Fibroblast of pulmonary artery (primary cell): Measurements from ENCODE around the gene CCDC141.
"Not testable (repeated sequence)": the region's sequence is repeated elsewhere in the genome, so short reads cannot be mapped to it uniquely, and the experiment has no call there.

ENCODE experiments used
- DNase-seq: peaks from one replicate; pipeline ENCODE4 v3.0.0-alpha.2; 2010; ENCODE audit warnings: low read depth
- H3K4me3 ChIP-seq: replicated peaks from 2 replicates; pipeline ENCODE4 v1.5.1; 2011; ENCODE audit warnings: low read depth, mild to moderate bottlenecking, control low read depth, low read length, moderate library complexity
- TF ChIP-seq, protein P1 (sequence below): IDR thresholded peaks from 2 replicates; pipeline ENCODE4 v1.5.1; 2011; ENCODE audit warnings: mild to moderate bottlenecking, control low read depth, low read length, inconsistent platforms; ENCODE audit errors: missing control alignments

CCDC141 gene

DNA sequence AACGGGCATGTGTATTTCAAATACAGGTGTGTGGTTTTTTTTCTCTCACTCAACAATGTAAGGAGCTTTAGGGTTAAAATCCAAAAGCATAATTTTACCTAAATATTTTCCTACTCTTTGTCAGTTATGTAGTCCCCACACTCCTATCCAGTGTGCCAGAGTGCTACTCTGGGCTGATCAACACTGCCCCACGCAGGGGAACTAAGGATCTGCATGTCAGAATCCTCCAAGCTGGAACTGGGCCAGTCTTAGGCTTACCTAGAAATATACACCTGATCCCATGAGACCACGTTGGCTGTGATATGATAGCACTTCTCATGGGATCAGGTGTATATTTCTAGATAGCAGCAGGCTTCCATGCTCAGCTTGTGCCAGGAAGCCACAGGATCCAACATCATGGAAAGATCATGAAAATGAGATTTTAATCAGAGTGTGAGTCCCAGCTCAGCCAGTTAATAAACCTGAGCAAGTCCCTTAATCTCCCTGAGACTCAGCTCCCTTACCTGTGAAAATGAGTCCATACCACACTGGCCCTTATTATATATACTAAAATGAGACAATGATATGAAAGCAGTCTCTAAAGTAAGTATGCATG, 29.7 kb downstream of the CCDC141 start:
- DNase-seq = peak; percentile 17
- TF ChIP-seq, protein P1, sequence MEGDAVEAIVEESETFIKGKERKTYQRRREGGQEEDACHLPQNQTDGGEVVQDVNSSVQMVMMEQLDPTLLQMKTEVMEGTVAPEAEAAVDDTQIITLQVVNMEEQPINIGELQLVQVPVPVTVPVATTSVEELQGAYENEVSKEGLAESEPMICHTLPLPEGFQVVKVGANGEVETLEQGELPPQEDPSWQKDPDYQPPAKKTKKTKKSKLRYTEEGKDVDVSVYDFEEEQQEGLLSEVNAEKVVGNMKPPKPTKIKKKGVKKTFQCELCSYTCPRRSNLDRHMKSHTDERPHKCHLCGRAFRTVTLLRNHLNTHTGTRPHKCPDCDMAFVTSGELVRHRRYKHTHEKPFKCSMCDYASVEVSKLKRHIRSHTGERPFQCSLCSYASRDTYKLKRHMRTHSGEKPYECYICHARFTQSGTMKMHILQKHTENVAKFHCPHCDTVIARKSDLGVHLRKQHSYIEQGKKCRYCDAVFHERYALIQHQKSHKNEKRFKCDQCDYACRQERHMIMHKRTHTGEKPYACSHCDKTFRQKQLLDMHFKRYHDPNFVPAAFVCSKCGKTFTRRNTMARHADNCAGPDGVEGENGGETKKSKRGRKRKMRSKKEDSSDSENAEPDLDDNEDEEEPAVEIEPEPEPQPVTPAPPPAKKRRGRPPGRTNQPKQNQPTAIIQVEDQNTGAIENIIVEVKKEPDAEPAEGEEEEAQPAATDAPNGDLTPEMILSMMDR = peak; percentile 48
- H3K4me3 ChIP-seq = no peak overlapping the region

DNA sequence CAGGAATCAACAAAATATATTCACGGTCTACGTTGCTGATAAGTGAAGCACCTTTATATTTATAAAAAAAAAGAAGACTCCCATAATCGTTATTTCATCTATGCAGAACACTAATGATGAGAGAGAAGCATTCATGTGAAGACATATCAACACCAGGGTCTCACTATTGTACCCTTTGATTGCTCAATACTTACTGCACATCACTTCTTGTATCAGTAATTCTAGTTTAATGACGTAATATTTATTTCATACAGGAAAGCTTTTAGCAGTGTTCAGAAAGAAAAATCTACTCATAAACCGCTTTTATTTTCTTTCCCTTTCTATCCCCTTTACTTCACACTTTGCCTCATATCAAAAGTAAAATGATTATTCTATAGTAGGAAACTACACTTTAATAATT, 30.7 kb downstream of the CCDC141 start:
- TF ChIP-seq, protein P1 = no peak
- no peak for DNase-seq
- H3K4me3 ChIP-seq = no peak overlapping the region

DNA sequence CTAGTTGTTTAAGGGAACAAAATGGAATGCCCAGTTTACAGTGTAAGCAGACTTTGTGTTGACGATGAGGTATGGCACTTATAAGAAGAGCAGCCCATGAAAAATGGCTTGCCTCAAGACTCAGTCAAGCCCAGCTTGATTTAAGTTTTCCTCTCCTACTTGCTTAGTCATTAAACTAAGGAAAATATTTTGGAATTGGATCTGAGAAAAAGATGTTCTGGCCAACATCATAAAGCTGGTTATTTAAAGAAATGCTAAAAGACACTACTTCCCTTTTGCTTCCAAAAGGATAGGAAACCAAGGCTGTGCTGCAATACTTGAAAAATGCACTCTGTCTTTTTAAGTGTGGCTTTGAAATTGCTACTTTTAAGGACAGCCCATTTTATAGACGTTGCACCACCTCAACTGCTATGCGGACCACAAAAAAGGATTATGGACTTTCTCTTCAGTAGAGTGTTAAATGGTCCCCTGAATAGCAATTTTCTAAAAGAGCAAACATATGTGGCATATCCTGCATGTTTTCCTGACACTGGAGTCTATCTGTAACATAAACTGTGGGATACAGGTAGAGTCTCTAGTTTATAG, 32.1 kb downstream of the CCDC141 start:
- TF ChIP-seq, protein P1 = no peak
- H3K4me3 ChIP-seq = no peak overlapping the region
- no peak for DNase-seq

DNA sequence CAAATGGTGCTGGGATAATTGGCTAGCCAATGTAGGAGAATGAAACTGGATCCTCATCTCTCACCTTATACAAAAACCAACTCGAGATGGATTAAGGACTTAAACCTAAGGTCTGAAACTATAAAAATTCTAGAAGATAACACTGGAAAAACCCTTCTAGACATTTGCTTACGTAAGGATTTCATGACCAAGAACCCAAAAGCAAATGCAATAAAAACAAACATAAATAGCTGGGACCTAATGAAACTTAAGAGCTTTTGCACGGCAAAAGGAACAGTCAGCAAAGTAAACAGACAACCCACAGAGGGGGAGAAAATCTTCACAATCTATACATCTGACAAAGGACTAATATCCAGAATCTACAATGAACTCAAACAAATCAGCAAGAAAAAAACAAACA, 35.7 kb downstream of the CCDC141 start:
- DNase-seq, H3K4me3 ChIP-seq: not testable (repeated sequence)

DNA sequence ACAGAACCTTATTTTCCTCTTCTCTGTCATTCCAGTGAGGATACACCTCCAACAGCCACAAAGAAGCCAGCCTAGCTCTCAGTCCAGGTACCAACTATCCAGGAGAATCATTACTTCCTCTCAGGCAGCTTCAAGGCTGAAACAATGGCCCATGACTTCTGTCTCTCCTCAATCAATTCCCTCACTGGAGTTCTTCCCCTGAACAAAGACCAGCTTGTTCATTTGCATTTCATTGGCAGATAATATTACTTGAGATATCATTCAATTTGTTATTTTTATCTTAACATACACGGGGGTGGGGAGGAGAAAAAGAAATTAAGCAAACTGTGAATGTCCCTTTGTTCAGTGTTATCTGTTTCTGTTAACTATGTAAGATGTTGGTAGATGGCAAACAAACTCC, 44.0 kb downstream of the CCDC141 start:
- TF ChIP-seq, protein P1 = no peak
- no peak for DNase-seq
- H3K4me3 ChIP-seq = no peak overlapping the region

DNA sequence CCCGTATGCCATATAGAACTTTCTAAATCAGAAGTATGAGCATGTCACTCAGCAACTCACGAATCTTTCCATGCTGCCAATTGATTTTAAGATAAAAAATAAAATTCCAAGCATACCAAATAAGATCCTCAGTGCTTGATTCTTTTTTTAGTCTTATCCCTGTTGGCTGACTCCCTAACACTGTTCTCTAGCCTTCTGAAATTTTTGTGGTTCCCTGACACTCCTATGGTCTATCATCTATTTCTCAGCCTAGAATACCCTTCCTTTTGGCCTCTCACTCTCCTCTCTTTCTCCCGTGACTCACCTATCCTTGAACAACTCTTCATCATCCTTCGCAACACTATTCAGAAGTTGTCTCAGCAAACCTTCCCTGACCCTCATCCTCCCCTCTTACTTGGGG, 50.5 kb downstream of the CCDC141 start:
- no peak overlapping the region for H3K4me3 ChIP-seq
- no peak for DNase-seq
- TF ChIP-seq, protein P1 = no peak

DNA sequence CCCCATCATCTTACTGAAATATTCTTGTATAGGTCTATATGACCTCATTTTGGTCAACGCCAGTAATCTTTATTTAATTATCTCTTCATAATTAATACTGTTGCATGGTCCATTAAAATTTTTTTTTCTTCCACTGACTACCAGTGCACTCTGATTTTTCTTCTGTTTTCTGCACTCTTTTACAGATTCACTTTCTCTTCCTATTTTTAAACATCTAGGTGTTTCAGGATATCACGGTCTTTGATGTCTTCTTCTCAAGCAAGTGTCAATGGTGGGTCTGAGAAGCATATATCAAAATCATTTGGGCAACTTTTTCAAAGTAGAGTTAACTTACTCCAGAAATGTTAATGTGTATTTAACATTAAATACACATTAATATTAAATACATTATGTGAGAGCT, 51.4 kb downstream of the CCDC141 start:
- TF ChIP-seq, protein P1 = no peak
- no peak for DNase-seq
- no peak overlapping the region for H3K4me3 ChIP-seq
